NT2/D1 (cell line): ENCODE results near the gene C5orf15.
"Not testable (repeated sequence)": the region's sequence is repeated elsewhere in the genome, so short reads cannot be mapped to it uniquely, and the experiment has no call there.

Experiments
- YY1 ChIP-seq: IDR thresholded peaks from 2 replicates; pipeline ENCODE4 v1.6.1; 2011; ENCODE audit not compliant: insufficient read length, insufficient read depth
- ZNF274 ChIP-seq: IDR thresholded peaks from 2 replicates; pipeline ENCODE4 v1.6.1; 2011; ENCODE audit warnings: mild to moderate bottlenecking, low read depth, low read length

DNA sequence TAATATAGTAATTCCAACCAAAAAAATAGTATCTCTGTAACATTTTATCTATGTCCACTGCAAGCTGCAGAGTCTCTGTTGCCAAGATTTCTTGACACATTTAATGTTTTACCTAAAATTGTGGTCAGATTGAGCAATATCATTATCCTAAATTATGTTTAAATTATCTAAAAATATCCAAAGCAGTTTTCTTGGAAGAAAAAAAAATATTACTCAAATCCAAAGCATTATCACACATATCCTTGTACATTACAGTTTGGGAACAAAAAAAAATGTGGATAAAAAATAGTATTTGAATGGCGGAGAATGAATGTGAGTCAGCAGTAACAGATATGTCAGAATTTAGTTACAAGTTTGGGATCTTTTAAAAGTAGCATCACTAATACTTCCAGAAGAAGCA lies 12.2 kb downstream of the C5orf15 start:
- TF ChIP-seq YY1, ZNF274: not testable (repeated sequence)
